HG02623 (cell line): Measurements from ENCODE around the gene FLT1.

Experiments used
- ATAC-seq: cut with Tn5 transposase; IDR thresholded peaks from one replicate; pipeline ENCODE4 v1.9.1; 2021; ENCODE audit warnings: moderate library complexity; ENCODE audit not compliant: unreplicated experiment

The FLT1 gene

GRCh38 chr13:28494778-28495537 is at the start of gene FLT1:
TSS of gene FLT1 (minus strand) at chr13:28495128. CDS start at chr13:28494843, 285 bp downstream.
- ATAC-seq: peak; percentile 34

GRCh38 chr13:28544026-28544425 is 49.1 kb upstream of the FLT1 start:
- ATAC-seq: no peak

- no peak for ATAC-seq
These were observed 47.9 kb upstream of the FLT1 start for GRCh38 chr13:28542804-28543203.

- ATAC-seq: no peak
These were observed 47.0 kb upstream of the FLT1 start for GRCh38 chr13:28541966-28542365.

GRCh38 chr13:28540612-28541011 is 45.7 kb upstream of the FLT1 start:
- ATAC-seq: peak; percentile 46

- no peak for ATAC-seq
These were observed 44.8 kb upstream of the FLT1 start for GRCh38 chr13:28539625-28540286.

- no peak for ATAC-seq
These were observed 44.0 kb upstream of the FLT1 start for GRCh38 chr13:28538932-28539331.

- no peak for ATAC-seq
These were observed 42.2 kb upstream of the FLT1 start for GRCh38 chr13:28537171-28537570.

GRCh38 chr13:28536371-28536770 is 41.4 kb upstream of the FLT1 start:
- ATAC-seq: no peak

- no peak for ATAC-seq
These were observed 40.8 kb upstream of the FLT1 start for GRCh38 chr13:28535734-28536133.

GRCh38 chr13:28534801-28535200 is 39.9 kb upstream of the FLT1 start:
- no peak for ATAC-seq

GRCh38 chr13:28534210-28534609 is 39.3 kb upstream of the FLT1 start:
- no peak for ATAC-seq

GRCh38 chr13:28533441-28534166 is 38.7 kb upstream of the FLT1 start:
- ATAC-seq: no peak

- ATAC-seq: no peak
These were observed 38.2 kb upstream of the FLT1 start for GRCh38 chr13:28533125-28533436.

GRCh38 chr13:28532388-28533124 is 37.6 kb upstream of the FLT1 start:
- ATAC-seq: no peak

GRCh38 chr13:28531845-28532387 is 37.0 kb upstream of the FLT1 start:
- ATAC-seq: no peak

- no peak for ATAC-seq
These were observed 36.3 kb upstream of the FLT1 start for GRCh38 chr13:28531077-28531844.

GRCh38 chr13:28530729-28531076 is 35.8 kb upstream of the FLT1 start:
- ATAC-seq: no peak

- no peak for ATAC-seq
These were observed 34.9 kb upstream of the FLT1 start for GRCh38 chr13:28529836-28530235.

GRCh38 chr13:28528848-28529247 is 33.9 kb upstream of the FLT1 start:
- ATAC-seq: no peak
